KG1 (cell line): Measurements from ENCODE around the gene COL25A1.

Source experiments
- DNase-seq: peaks from one replicate; lab custom pipeline; 2025; lab: John Stamatoyannopoulos, UW

COL25A1 gene

DNA sequence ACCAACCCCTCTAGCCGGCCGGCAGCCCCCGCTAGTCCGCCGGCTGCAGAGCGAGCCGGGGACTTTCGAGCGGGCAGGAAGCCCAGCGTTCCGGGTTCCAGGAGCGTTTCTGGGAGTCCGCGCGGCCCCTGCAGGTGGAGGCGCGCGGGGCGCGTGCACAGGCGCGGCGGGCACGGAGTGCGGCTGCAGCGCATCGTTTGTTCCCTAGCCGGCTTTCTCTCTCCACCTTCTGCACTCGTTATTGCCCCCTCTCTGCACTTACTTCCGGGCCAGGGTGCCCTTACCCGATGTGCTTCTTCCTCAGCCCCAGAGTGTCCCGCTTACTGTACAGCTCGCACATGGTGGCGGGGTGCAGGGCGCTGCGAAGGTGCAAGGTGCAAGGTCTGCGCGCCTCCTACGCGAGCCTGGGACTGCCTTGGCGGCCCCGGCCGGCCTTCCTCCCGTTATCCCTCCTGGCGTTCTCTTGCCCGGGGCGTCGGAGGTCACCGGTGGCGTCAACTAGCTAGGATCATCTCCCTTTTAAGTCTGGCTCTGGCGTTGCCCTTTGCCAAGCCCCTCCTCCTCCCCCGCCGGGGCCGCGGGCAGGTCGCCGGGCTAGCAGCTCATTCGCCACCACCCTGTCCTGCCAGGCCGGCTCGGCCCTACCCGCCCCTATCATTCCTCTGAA, 539.8 kb downstream of the COL25A1 start, which contains the start of gene ETNPPL:
ETNPPL (minus strand) TSS at position 495 of the 667 bp plus-strand sequence; CDS start at position 340, 155 bp downstream.
- peak; percentile 23 for DNase-seq
